HL-60/S4 (cell line): ENCODE data around the gene PGBD2.
"Not testable (repeated sequence)": the region's sequence is repeated elsewhere in the genome, so short reads cannot be mapped to it uniquely, and the experiment has no call there.

Experiments
- in situ Hi-C: fragments of 300-500 bp; cut with MboI; formaldehyde crosslinking; loops from 2 replicates; pipeline ENCODE4 v1.14.3; 2022; ENCODE audit warnings: low sequenced_read_pairs

PGBD2 gene

DNA sequence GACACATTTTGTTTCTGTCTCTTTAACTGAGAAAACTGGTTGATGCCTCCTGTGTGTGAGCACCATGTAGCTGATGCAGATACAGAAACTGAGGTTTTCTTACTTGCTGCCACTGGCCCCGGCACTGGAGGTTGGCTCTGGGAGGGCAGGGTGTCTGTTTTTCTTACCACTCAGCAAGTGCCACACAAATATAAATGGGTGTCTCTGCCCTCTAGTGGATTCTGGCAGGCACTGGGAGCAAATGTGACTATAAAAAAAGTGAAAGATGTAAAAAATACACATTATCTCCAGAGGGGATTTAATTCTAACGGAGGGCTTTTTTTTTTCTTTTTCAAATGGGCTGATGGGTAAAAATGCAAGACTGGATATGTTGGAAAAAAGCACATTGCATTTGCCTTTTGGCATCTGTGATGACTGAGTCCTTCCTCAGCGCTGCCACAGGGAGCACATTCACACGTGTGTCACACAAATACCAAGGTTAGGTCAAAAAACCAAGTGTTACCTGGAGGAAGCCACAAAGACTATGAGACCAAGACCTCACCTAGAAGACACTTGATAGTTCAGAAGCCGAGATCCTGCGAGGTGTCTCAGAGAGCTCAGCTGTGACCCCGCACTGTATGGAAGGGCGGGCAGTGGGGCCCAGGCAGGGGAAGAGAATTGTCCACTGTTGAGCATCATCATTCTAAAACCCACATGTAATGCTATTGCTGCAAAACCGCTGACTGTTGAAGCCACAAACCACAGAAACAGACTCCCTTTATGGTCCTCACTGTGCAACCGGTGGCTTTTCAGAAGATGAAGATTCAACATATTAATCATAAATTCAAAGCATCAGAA lies 18.9 kb downstream of the PGBD2 start:
- in situ Hi-C loops = no loop called here

DNA sequence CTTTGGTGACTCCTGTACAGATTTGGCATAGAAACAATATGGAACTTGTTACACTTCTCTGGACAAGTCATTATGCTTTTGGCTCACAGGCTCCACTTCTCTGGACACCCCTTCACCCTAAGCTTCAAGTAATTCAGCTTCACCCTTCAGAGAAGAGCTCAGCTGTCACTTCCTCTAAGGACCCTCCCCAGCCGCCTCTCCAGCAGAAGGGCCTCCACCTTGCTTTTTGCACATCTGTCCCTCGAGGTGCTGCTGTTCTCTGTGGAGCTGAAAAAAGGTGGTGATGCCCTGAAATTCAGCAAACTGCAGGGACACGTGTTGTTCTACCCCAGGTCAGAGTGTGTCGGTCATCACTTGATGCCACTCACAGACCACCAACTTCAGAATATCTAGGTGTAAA lies 19.8 kb downstream of the PGBD2 start:
- in situ Hi-C loops = not testable (repeated sequence)

DNA sequence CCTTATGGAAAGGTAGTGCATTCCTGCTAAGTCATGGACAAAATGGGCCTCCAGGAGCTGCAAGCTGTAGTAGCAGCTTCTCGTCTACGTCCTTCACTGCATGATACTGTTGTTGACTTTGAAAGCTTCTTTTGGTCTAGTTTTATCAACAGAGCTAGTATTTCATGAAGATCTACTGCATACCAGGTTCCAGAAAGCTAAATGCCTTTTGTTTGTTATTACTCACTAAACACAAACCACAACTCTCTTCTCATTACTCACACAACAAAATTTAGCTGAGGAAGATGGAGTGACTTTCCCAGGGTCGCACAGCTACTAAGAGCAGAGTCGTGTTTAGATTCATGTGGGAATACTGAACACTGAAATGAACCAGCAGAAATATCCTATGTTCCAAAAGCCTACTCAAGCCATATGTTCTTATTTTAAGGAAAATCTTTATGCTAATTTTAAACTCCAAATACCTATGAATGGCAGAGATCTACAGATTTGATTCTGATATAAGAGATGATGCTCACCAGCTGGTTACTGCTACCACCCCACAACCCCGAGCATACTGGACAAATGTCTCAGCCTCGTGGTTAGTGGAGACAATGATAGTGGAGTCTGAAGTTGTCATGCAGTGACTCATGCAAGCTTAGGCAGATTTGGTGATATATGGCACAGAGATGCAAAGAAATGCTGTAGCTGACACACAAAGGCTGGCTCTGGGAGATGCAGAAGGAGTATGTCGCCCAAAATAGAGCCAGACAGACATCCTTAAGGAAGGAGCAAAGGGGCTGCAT lies 20.6 kb downstream of the PGBD2 start:
- in situ Hi-C loops = no loop called here

DNA sequence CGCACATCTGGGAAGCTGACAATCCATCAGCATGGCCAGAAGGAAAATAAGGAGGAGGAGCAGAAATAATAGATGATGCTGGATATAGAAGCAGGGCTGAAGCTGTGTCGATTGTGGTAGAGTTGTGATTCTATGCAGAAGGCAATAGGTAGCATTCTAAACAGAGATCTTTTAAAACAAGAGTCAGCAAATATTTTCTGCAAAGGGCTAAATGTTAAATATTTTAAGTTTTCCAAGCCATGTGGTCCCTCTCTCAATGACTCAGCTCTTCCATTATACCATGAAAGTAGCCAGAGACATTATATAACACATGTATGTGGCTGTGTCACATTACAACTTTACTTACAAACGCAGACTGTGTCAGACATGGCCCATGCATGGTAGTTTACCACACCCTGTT lies 21.2 kb downstream of the PGBD2 start:
- in situ Hi-C loops = not testable (repeated sequence)

DNA sequence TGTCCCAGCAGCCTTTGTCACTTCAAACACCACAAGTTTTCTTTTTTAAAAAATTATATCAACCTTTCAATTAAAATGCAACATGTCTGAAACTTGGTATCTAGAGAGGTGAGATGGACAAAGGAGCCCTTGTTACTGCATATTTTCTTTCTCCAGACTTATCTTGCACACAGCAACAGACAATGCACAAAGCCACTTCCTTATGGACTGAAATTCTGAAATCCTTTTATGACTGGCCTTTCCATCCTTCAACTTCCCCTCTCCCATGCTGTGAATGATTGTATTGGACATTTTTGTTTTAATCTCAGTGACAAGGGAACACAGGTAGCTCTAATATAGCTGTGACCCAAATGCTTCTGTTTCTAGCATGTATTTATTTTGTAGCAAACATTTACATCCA lies 22.1 kb downstream of the PGBD2 start:
- in situ Hi-C loops = not testable (repeated sequence)

DNA sequence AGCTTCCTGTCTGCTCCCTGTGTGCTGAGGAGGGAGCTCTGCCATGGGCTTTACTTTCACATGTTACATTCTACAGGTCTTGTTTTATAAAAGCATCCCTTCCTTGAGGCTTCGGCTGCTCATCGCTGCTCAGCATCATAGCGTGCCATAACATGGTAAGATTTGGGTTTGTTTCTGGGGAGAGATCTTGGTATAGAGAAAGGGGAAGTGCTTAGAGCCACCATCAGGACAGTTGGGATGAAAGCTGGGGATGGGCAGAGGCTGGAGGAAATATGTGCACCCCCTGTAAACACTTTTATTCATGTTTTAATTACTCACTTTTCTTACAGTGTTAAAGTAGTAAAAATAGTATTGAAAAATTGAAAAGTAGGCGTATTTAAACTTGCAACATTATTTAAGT lies 24.0 kb downstream of the PGBD2 start:
- in situ Hi-C loops = not testable (repeated sequence)

DNA sequence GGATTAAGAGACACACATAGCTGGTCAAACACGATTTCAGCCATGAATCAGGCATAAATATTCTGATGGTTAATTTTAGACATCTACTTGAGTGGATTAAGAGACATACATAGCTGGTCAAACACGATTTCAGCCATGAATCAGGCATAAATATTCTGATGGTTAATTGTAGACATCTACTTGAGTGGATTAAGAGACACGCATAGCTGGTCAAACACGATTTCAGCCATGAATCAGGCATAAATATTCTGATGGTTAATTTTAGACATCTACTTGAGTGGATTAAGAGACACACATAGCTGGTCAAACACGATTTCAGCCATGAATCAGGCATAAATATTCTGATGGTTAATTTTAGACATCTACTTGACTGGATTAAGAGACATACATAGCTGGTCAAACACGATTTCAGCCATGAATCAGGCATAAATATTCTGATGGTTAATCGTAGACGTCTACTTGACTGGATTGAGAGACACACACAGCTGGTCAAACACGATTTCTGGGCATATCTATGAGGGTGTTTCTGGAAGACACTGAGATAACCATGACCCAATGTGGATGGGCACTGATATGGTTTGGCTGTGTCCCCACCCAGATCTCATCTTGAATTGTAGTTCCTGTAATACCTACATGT lies 32.3 kb downstream of the PGBD2 start:
- in situ Hi-C loops = not testable (repeated sequence)

DNA sequence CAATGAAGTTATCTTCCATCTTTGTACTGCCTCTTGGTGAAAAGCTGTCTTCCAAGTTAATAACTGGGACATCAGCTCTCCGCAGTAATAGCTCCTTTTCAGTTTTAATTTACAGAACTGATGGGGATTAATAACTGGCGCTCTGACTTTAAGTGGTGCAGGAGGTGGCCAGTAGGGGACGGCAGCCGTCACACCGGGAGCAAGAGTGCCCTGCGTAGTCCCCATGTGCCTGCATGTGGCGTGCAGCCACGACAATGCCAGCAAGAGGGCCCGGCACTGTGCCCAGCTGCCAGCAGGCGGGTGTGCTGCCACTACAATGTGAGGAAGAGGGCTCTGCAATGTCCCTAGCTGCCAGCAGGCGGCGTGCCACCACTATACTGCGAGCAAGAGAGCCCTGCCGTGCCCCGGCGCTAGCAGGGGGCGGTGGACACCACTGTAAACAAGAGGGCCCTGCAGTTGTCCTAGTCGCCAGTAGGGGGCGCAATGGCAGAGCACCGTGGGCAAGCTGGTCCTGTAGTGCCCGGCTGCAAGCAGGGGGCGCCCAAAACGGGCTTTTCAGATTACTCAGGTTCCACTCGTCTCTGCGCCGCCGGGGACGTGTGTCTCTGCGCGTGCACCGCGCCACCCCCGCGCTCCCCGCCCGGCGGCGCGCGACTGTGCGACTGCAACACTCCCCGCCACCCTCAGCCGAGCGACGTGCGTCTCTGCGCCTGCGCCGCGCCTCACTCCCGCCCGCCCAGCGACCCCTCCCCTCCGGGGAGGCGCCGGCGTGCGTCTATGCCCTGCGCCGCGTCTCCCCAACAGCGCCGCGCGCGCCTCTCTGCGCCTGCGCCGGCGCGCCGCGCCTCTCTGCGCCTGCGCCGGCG lies 38.3 kb downstream of the PGBD2 start:
- in situ Hi-C loops = not testable (repeated sequence)

DNA sequence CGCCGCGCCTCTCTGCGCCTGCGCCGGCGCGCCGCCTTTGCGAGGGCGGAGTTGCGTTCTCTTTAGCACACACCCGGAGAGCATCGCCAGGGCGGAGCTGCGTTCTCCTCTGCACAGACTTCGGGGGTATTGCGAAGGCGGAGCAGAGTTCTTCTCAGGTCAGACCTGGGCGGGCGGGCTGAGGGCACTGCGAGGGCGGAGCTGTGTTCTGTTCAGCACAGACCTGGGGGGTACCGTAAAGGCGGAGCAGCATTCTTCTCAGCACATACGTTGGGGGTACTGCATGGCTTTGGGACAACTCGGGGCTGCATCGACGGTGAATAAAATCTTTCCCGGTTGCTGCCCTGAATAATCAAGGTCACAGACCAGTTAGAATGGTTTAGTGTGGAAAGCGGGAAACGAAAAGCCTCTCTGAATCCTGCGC lies 39.0 kb downstream of the PGBD2 start:
- in situ Hi-C loops = not testable (repeated sequence)

DNA sequence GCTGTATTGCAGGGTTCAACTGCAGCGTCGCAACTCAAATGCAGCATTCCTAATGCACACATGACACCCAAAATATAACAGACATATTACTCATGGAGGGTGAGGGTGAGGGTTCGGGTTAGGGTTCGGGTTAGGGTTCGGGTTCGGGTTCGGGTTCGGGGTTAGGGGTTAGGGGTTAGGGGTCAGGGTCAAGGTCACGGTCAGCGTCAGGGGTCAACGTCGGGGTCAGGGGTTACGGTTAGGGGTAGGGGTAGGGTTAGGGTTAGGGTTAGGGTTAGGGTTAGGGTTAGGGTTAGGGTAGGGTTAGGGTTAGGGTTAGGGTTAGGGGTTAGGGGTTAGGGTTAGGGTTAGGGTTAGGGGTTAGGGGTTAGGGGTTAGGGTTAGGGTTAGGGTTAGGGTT lies 39.4 kb downstream of the PGBD2 start:
- in situ Hi-C loops = not testable (repeated sequence)

DNA sequence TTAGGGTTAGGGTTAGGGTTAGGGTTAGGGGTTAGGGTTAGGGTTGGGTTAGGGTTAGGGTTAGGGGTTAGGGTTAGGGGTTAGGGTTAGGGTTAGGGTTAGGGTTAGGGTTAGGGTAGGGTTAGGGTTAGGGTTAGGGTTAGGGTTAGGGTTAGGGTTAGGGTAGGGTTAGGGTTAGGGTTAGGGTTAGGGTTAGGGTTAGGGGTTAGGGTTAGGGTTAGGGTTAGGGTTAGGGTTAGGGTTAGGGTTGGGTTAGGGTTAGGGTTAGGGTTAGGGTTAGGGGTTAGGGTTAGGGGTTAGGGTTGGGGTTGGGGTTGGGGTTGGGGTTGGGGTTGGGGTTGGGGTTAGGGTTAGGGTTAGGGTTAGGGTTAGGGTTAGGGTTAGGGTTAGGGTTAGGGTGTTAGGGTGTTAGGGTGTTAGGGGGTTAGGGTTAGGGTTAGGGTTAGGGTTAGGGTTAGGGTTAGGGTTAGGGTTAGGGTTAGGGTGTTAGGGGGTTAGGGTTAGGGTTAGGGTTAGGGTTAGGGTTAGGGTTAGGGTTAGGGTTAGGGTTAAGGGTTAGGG lies 39.9 kb downstream of the PGBD2 start:
- in situ Hi-C loops = not testable (repeated sequence)
